GM19238 (cell line): ENCODE data around the gene THSD4.
"Not testable (repeated sequence)": the region's sequence is repeated elsewhere in the genome, so short reads cannot be mapped to it uniquely, and the experiment has no call there.

ENCODE experiments used
- DNase-seq: peaks from one replicate; pipeline ENCODE4 v3.0.0; 2011; ENCODE audit warnings: low spot score; ENCODE audit not compliant: insufficient read length

The THSD4 gene

GRCh38 chr15:71346464-71346863 is 231.2 kb downstream of the THSD4 start:
- no peak for DNase-seq

- no peak for DNase-seq
Observed at GRCh38 chr15:71348597-71348996, 233.3 kb downstream of the THSD4 start.

GRCh38 chr15:71349336-71349735 is 234.1 kb downstream of the THSD4 start:
- no peak for DNase-seq

GRCh38 chr15:71349736-71350526 is 234.7 kb downstream of the THSD4 start:
- DNase-seq, result no peak

GRCh38 chr15:71350622-71351378 is 235.5 kb downstream of the THSD4 start:
- DNase-seq, result no peak

GRCh38 chr15:71352125-71352524 is 236.9 kb downstream of the THSD4 start:
- DNase-seq, result no peak

- no peak for DNase-seq
Observed at GRCh38 chr15:71352765-71353164, 237.5 kb downstream of the THSD4 start.

- DNase-seq, result no peak
Observed at GRCh38 chr15:71353171-71353570, 237.9 kb downstream of the THSD4 start.

GRCh38 chr15:71355268-71355667 is 240.0 kb downstream of the THSD4 start:
- no peak for DNase-seq

GRCh38 chr15:71357321-71357732 is 242.1 kb downstream of the THSD4 start:
- no peak for DNase-seq

GRCh38 chr15:71357967-71358366 is 242.7 kb downstream of the THSD4 start:
- no peak for DNase-seq

GRCh38 chr15:71359246-71359645 is 244.0 kb downstream of the THSD4 start:
- DNase-seq, result no peak

- no peak for DNase-seq
Observed at GRCh38 chr15:71362556-71362955, 247.3 kb downstream of the THSD4 start.

- DNase-seq, result no peak
Observed at GRCh38 chr15:71362987-71363968, 248.0 kb downstream of the THSD4 start.

- no peak for DNase-seq
Observed at GRCh38 chr15:71364117-71364584, 248.9 kb downstream of the THSD4 start.

- no peak for DNase-seq
Observed at GRCh38 chr15:71366522-71366921, 251.3 kb downstream of the THSD4 start.

GRCh38 chr15:71366926-71367325 is 251.7 kb downstream of the THSD4 start:
- no peak for DNase-seq

- DNase-seq, result not testable (repeated sequence)
Observed at GRCh38 chr15:71367737-71368136, 252.5 kb downstream of the THSD4 start.

- DNase-seq, result not testable (repeated sequence)
Observed at GRCh38 chr15:71372769-71373168, 257.5 kb downstream of the THSD4 start.

- no peak for DNase-seq
Observed at GRCh38 chr15:71373917-71374316, 258.6 kb downstream of the THSD4 start.

GRCh38 chr15:71374607-71375352 is 259.5 kb downstream of the THSD4 start:
- no peak for DNase-seq
